ENCODE measurements around the gene SEPTIN5.

Gene SEPTIN5

DNA sequence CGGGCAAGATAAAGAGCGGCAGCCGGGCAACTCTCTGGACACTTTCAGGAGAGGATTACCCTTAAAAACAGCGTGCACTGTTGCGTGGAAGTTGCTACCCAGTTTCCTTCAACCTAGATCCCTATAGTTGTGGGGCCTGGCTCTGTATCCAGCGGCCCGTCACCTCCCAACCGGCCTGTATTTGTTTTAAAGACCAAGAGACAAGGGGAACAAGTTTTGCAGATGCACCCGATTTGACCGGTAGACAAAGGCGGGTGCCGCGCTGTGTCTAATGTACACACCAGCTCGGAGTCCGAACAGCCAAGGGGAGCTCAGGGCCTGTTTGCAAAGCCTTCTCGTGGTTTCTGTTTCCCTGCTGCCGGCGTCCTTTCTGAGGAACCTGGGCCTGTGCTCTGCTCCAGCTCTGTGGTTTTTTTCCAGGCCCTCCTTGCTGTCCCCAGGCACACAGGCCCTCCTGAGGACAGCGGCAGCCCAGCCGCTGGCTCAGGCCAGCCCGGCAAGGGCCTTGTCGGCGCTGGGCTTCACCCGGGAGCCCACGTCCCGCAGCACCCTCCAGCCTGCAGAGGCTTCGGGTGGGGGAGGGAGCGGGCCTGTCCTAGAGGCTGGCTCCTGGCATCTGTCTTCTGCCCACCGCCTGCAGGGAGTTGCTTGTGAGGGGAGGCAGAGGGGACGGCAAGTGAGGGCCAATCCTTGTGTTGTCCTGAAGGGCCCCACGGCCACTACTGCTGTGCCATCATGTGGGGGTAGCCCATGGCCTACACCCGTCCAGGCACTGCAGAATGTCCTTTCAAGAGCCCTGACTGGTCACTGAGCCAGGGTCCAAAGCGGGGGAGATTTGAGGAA, 47.6 kb downstream of the SEPTIN5 start:
- TF ChIP-seq, protein P1, sequence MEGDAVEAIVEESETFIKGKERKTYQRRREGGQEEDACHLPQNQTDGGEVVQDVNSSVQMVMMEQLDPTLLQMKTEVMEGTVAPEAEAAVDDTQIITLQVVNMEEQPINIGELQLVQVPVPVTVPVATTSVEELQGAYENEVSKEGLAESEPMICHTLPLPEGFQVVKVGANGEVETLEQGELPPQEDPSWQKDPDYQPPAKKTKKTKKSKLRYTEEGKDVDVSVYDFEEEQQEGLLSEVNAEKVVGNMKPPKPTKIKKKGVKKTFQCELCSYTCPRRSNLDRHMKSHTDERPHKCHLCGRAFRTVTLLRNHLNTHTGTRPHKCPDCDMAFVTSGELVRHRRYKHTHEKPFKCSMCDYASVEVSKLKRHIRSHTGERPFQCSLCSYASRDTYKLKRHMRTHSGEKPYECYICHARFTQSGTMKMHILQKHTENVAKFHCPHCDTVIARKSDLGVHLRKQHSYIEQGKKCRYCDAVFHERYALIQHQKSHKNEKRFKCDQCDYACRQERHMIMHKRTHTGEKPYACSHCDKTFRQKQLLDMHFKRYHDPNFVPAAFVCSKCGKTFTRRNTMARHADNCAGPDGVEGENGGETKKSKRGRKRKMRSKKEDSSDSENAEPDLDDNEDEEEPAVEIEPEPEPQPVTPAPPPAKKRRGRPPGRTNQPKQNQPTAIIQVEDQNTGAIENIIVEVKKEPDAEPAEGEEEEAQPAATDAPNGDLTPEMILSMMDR (IDR thresholded peaks at IDR 0.05; ENCODE audit: low read depth, low read length): no peak
- in situ Hi-C loops (cut with HindIII; ENCODE audit: low sequenced_read_pairs): no loop called here
- no peak overlapping the region for H3K4me3 ChIP-seq (ENCODE audit: low read depth, low read length)
- no peak for DNase-seq (ENCODE audit: low read depth, low spot score)

DNA sequence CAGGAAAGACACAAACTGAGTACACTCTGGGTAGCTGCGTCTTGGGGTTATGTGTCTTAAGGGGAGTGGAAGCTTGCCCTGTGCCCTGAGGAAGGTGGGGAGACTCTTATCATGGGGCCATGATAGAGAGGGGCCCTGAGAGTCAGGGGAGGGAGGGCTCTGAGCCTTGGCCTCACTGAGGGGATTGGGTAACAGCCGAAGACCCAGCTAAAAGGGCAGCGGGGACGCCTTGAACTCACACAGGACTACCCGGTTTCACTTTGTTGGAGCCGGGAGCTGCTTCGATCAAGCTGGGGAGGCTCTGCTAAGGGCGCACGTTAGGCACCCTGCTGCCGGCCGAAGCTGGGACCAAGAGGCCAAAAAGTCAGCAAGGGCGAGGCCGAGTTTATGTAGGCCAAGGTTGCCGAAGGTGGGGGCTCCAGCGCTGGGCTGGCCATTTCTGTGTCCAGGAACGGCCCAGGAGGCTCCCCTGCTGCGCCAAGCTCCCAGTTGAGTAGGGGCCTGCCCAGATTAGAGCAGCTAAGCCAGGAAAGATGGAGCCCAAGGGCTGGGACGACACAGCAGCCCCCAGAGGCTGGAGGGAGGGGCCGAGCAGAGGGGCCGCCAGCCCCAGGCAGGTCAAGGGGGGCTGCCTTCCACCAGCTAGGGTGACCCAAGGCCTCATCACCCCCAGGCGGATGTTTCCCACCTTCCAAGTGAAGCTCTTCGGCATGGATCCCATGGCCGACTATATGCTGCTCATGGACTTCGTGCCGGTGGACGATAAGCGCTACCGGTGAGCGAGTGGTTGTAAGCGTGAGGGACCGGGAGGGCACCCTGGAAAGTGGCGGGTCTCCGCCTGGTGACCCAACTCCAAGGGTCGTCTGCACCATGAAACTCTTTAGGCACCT, 48.5 kb downstream of the SEPTIN5 start:
- no peak overlapping the region for H3K4me3 ChIP-seq (ENCODE audit: low read depth, low read length)
- in situ Hi-C loops (cut with HindIII; ENCODE audit: low sequenced_read_pairs): no loop called here

DNA sequence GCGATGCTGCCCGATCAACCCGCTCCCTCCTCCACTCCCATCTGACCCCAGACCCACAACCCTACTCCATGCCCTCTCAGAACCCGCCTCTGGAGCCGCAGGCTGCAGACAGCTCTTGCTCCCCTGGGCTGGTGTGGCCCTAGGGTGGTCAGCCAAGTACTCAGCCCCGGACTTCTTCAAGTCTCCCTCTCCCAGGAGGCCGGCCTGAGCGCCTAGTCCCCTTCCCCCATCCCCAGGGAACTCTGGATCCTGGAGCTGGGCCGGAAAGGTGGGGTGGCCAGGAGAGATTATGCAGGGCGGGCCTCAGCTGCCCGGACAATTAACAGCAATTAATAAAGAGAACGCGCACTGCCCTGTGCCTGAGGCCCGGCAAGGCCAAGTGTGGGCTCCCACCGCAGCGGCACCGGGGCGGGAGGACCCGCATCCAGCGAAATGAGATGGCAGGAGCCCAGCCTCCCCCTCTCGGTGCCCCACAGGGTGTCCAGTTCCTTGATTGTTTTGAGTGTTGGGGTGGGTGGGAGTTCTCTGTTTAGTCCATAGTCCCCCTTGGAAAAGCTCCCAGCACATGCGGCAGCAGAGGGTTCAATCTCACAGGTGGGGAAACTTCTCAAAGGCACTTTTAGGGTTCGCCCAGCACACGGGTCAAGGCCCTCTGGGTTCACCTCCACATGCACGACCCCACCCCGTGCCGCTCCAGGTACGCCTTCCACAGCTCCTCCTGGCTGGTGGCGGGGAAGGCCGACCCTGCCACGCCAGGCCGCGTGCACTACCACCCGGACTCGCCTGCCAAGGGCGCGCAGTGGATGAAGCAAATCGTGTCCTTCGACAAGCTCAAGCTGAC, 49.4 kb downstream of the SEPTIN5 start:
- in situ Hi-C loops (cut with HindIII; ENCODE audit: low sequenced_read_pairs): no loop called here
- TF ChIP-seq, protein P1 (IDR thresholded peaks at IDR 0.05; ENCODE audit: low read depth, low read length): no peak
- no peak overlapping the region for H3K4me3 ChIP-seq (ENCODE audit: low read depth, low read length)
- no peak for DNase-seq (ENCODE audit: low read depth, low spot score)

More for the DNA sequence above, 48.5 kb downstream of the SEPTIN5 start:
- DNase-seq (ENCODE audit: low read depth, low spot score): no peak
- TF ChIP-seq, protein P1 (IDR thresholded peaks at IDR 0.05; ENCODE audit: low read depth, low read length): no peak

DNA sequence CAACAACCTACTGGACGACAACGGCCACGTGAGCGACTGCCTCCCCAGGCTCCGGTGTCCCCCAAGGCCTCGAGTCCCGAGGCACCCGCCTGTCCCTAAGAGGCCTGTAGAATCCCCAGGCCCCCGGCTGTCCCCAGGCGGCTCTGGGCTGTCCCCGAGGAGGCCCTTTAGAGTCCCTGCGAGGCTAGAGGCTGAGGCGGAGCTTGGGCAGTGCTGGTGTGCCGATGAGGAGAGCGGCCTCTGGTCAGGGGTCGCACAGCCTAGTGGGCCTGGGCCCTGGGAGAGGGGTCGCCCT, 49.9 kb downstream of the SEPTIN5 start:
- no peak for DNase-seq (ENCODE audit: low read depth, low spot score)
- in situ Hi-C loops (cut with HindIII; ENCODE audit: low sequenced_read_pairs): no loop called here
- TF ChIP-seq, protein P1 (IDR thresholded peaks at IDR 0.05; ENCODE audit: low read depth, low read length): no peak
- no peak overlapping the region for H3K4me3 ChIP-seq (ENCODE audit: low read depth, low read length)

DNA sequence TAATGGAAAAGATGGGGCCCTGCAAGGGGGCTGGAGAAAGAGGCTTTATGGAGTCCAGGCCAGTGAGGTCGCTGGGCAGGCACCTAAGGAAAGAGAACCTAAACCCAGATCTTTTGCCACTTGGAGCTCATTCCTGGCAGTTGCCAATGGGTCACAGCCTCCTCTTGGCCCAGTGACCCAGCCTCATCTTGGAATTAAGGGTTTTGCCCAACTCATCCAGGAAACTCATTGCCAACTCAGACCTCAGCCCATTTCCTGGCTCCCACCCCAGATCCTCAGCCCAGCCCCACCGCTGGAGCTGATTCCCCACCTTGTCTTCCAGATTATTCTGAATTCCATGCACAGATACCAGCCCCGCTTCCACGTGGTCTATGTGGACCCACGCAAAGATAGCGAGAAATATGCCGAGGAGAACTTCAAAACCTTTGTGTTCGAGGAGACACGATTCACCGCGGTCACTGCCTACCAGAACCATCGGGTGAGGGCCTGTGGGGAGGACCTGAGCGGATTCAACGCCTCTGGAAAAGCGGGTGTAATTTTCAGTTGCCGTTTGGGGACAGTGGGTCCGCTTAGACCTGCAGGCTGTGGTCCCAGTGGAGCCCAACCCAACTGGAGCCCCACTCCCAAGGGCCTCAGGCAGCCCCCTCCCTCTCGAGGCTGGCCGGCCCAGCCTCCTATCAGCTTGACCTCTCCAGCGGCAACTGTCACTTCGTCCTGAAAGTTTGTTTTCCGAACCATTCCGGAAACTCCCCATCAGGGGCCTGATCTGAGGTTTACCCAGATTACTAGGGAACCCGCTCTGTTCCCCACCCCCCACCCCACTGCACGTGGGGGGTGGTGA, 50.6 kb downstream of the SEPTIN5 start:
- DNase-seq (ENCODE audit: low read depth, low spot score): no peak
- no peak overlapping the region for H3K4me3 ChIP-seq (ENCODE audit: low read depth, low read length)
- TF ChIP-seq, protein P1 (IDR thresholded peaks at IDR 0.05; ENCODE audit: low read depth, low read length): no peak
- in situ Hi-C loops (cut with HindIII; ENCODE audit: low sequenced_read_pairs): no loop called here
